Measurements from ENCODE around the gene PLET1.

Gene PLET1

GRCh38 chr11:112270551-112271180 is 10.0 kb upstream of the PLET1 start:
- H3K27ac ChIP-seq (ENCODE audit: low read length): no peak overlapping the region
- H3K4me1 ChIP-seq (ENCODE audit: control insufficient read depth, insufficient read depth, low read length): no peaks in the 10 kb centered on the region
- no peak overlapping the region for H3K4me3 ChIP-seq (ENCODE audit: low read length)
- no peak for DNase-seq (ENCODE audit: low read depth, low spot score)
- no peaks in the 10 kb centered on the region for H3K27me3 ChIP-seq (ENCODE audit: control insufficient read depth, insufficient read depth, low read length)
- no peaks in the 10 kb centered on the region for H3K9me3 ChIP-seq (ENCODE audit: control insufficient read depth, insufficient read depth, low read length)
- H3K36me3 ChIP-seq (ENCODE audit: control insufficient read depth, insufficient read depth, low read length): no peaks in the 10 kb centered on the region
- WGBS (ENCODE audit: insufficient coverage, insufficient read length): no CpG with 5 or more reads among the region's 12 CpGs

- no peaks in the 10 kb centered on the region for H3K9me3 ChIP-seq (ENCODE audit: control insufficient read depth, insufficient read depth, low read length)
- H3K36me3 ChIP-seq (ENCODE audit: control insufficient read depth, insufficient read depth, low read length): no peaks in the 10 kb centered on the region
- H3K27ac ChIP-seq (ENCODE audit: low read length): no peak overlapping the region
- H3K4me1 ChIP-seq (ENCODE audit: control insufficient read depth, insufficient read depth, low read length): no peaks in the 10 kb centered on the region
- WGBS (ENCODE audit: insufficient coverage, insufficient read length): 100% methylated on average over 2 of the region's 6 CpGs
- H3K4me3 ChIP-seq (ENCODE audit: low read length): no peak overlapping the region
- no peaks in the 10 kb centered on the region for H3K27me3 ChIP-seq (ENCODE audit: control insufficient read depth, insufficient read depth, low read length)
- no peak for DNase-seq (ENCODE audit: low read depth, low spot score)
Observed at GRCh38 chr11:112269139-112269538, 8.5 kb upstream of the PLET1 start.

- Histone ChIP-seq H3K36me3 (ENCODE audit: control insufficient read depth, insufficient read depth, low read length) (no peaks in the 10 kb centered on the region), H3K4me3 (ENCODE audit: low read length) (no peak overlapping the region), H3K27ac (ENCODE audit: low read length) (no peak overlapping the region), H3K27me3 (ENCODE audit: control insufficient read depth, insufficient read depth, low read length) (no peaks in the 10 kb centered on the region), H3K9me3 (ENCODE audit: control insufficient read depth, insufficient read depth, low read length) (no peaks in the 10 kb centered on the region), H3K4me1 (ENCODE audit: control insufficient read depth, insufficient read depth, low read length) (no peaks in the 10 kb centered on the region)
- no CpG with 5 or more reads among the region's 5 CpGs for WGBS (ENCODE audit: insufficient coverage, insufficient read length)
- no peak for DNase-seq (ENCODE audit: low read depth, low spot score)
Observed at GRCh38 chr11:112268406-112268805, 7.7 kb upstream of the PLET1 start.

- no peaks in the 10 kb centered on the region for H3K9me3 ChIP-seq (ENCODE audit: control insufficient read depth, insufficient read depth, low read length)
- H3K4me3 ChIP-seq (ENCODE audit: low read length): no peak overlapping the region
- DNase-seq (ENCODE audit: low read depth, low spot score): no peak
- no peaks in the 10 kb centered on the region for H3K36me3 ChIP-seq (ENCODE audit: control insufficient read depth, insufficient read depth, low read length)
- no peaks in the 10 kb centered on the region for H3K4me1 ChIP-seq (ENCODE audit: control insufficient read depth, insufficient read depth, low read length)
- H3K27me3 ChIP-seq (ENCODE audit: control insufficient read depth, insufficient read depth, low read length): no peaks in the 10 kb centered on the region
- H3K27ac ChIP-seq (ENCODE audit: low read length): no peak overlapping the region
- no CpG with 5 or more reads among the region's 5 CpGs for WGBS (ENCODE audit: insufficient coverage, insufficient read length)
Observed at GRCh38 chr11:112267188-112267591, 6.5 kb upstream of the PLET1 start.

- Histone ChIP-seq H3K4me1 (ENCODE audit: control insufficient read depth, insufficient read depth, low read length) (no peaks in the 10 kb centered on the region), H3K36me3 (ENCODE audit: control insufficient read depth, insufficient read depth, low read length) (no peaks in the 10 kb centered on the region), H3K4me3 (ENCODE audit: low read length) (no peak overlapping the region), H3K27me3 (ENCODE audit: control insufficient read depth, insufficient read depth, low read length) (no peaks in the 10 kb centered on the region), H3K9me3 (ENCODE audit: control insufficient read depth, insufficient read depth, low read length) (no peaks in the 10 kb centered on the region), H3K27ac (ENCODE audit: low read length) (no peak overlapping the region)
- DNase-seq (ENCODE audit: low read depth, low spot score): no peak
- no CpG with 5 or more reads among the region's 3 CpGs for WGBS (ENCODE audit: insufficient coverage, insufficient read length)
Observed at GRCh38 chr11:112266410-112266778, 5.7 kb upstream of the PLET1 start.

- Histone ChIP-seq H3K4me3 (ENCODE audit: low read length) (no peak overlapping the region), H3K9me3 (ENCODE audit: control insufficient read depth, insufficient read depth, low read length) (no peaks in the 10 kb centered on the region), H3K4me1 (ENCODE audit: control insufficient read depth, insufficient read depth, low read length) (no peaks in the 10 kb centered on the region), H3K27me3 (ENCODE audit: control insufficient read depth, insufficient read depth, low read length) (no peaks in the 10 kb centered on the region), H3K36me3 (ENCODE audit: control insufficient read depth, insufficient read depth, low read length) (no peaks in the 10 kb centered on the region), H3K27ac (ENCODE audit: low read length) (no peak overlapping the region)
- no peak for DNase-seq (ENCODE audit: low read depth, low spot score)
- WGBS (ENCODE audit: insufficient coverage, insufficient read length): no CpG with 5 or more reads among the region's 11 CpGs
Observed at GRCh38 chr11:112265659-112266409, 5.2 kb upstream of the PLET1 start.

GRCh38 chr11:112255067-112255720 is 5.5 kb downstream of the PLET1 start:
- H3K9me3 ChIP-seq (ENCODE audit: control insufficient read depth, insufficient read depth, low read length): no peaks in the 10 kb centered on the region
- WGBS (ENCODE audit: insufficient coverage, insufficient read length): 100% methylated on average over 1 of the region's 15 CpGs
- H3K27ac ChIP-seq (ENCODE audit: low read length): no peak overlapping the region
- H3K4me1 ChIP-seq (ENCODE audit: control insufficient read depth, insufficient read depth, low read length): no peaks in the 10 kb centered on the region
- no peak overlapping the region for H3K4me3 ChIP-seq (ENCODE audit: low read length)
- H3K27me3 ChIP-seq (ENCODE audit: control insufficient read depth, insufficient read depth, low read length): no peaks in the 10 kb centered on the region
- no peak for DNase-seq (ENCODE audit: low read depth, low spot score)
- no peaks in the 10 kb centered on the region for H3K36me3 ChIP-seq (ENCODE audit: control insufficient read depth, insufficient read depth, low read length)

GRCh38 chr11:112253605-112254242 is 6.9 kb downstream of the PLET1 start:
- Histone ChIP-seq H3K4me1 (ENCODE audit: control insufficient read depth, insufficient read depth, low read length) (no peaks in the 10 kb centered on the region), H3K27me3 (ENCODE audit: control insufficient read depth, insufficient read depth, low read length) (no peaks in the 10 kb centered on the region), H3K4me3 (ENCODE audit: low read length) (no peak overlapping the region), H3K27ac (ENCODE audit: low read length) (no peak overlapping the region), H3K9me3 (ENCODE audit: control insufficient read depth, insufficient read depth, low read length) (no peaks in the 10 kb centered on the region), H3K36me3 (ENCODE audit: control insufficient read depth, insufficient read depth, low read length) (no peaks in the 10 kb centered on the region)
- no peak for DNase-seq (ENCODE audit: low read depth, low spot score)
- no CpG with 5 or more reads among the region's 3 CpGs for WGBS (ENCODE audit: insufficient coverage, insufficient read length)

- WGBS (ENCODE audit: insufficient coverage, insufficient read length): no CpG with 5 or more reads among the region's 8 CpGs
- Histone ChIP-seq H3K27me3 (ENCODE audit: control insufficient read depth, insufficient read depth, low read length) (no peaks in the 10 kb centered on the region), H3K27ac (ENCODE audit: low read length) (no peak overlapping the region), H3K4me3 (ENCODE audit: low read length) (no peak overlapping the region), H3K9me3 (ENCODE audit: control insufficient read depth, insufficient read depth, low read length) (no peaks in the 10 kb centered on the region), H3K4me1 (ENCODE audit: control insufficient read depth, insufficient read depth, low read length) (no peaks in the 10 kb centered on the region), H3K36me3 (ENCODE audit: control insufficient read depth, insufficient read depth, low read length) (no peaks in the 10 kb centered on the region)
- no peak for DNase-seq (ENCODE audit: low read depth, low spot score)
Observed at GRCh38 chr11:112249871-112250610, 10.6 kb downstream of the PLET1 start.

- Histone ChIP-seq H3K4me1 (ENCODE audit: control insufficient read depth, insufficient read depth, low read length) (no peaks in the 10 kb centered on the region), H3K4me3 (ENCODE audit: low read length) (no peak overlapping the region), H3K27me3 (ENCODE audit: control insufficient read depth, insufficient read depth, low read length) (no peaks in the 10 kb centered on the region), H3K27ac (ENCODE audit: low read length) (no peak overlapping the region), H3K36me3 (ENCODE audit: control insufficient read depth, insufficient read depth, low read length) (no peaks in the 10 kb centered on the region), H3K9me3 (ENCODE audit: control insufficient read depth, insufficient read depth, low read length) (no peaks in the 10 kb centered on the region)
- DNase-seq (ENCODE audit: low read depth, low spot score): no peak
- no CpG with 5 or more reads among the region's 2 CpGs for WGBS (ENCODE audit: insufficient coverage, insufficient read length)
Observed at GRCh38 chr11:112248201-112248600, 12.5 kb downstream of the PLET1 start.

Data from iPS DF 6.9 (cell line).